ENCODE data around the gene MBNL2. TPM values are rescaled to one million over a fixed set of nuclear protein-coding genes. Genes with fewer than 3 reads are reported as not detected.

Gene MBNL2
- total and polyA plus RNA-seq, 4 donors, result 13.3 to 108 (median 39.3) TPM

GRCh38 chr13:97380696-97381095 lies 158.6 kb downstream of the MBNL2 start:
- Histone ChIP-seq H3K27ac (ENCODE audit: low read depth in 1 of 2, low read length in 1 of 2) (no peak overlapping the region), H3K9ac (ENCODE audit: insufficient read depth in 1 of 2, low read length in 2 of 2) (no peak overlapping the region), H3K36me3 (ENCODE audit: control insufficient read depth in 4 of 4, insufficient read depth in 4 of 4, low read length in 4 of 4) (peaks cover 5 to 42% (median 16%) of the 10 kb centered on the region in 4 donors), H3K4me3 (no peak overlapping the region), H3K9me3 (ENCODE audit: control insufficient read depth in 4 of 4, insufficient read depth in 3 of 4, low read length in 3 of 4) (no peaks in the 10 kb centered on the region), H3K4me1 (ENCODE audit: control insufficient read depth in 5 of 5, insufficient read depth in 5 of 5, low read length in 5 of 5) (peaks cover 0 to 1% (median 0%) of the 10 kb centered on the region in 5 donors), H3K27me3 (ENCODE audit: control insufficient read depth in 3 of 3, insufficient read depth in 3 of 3, low read length in 2 of 3) (no peaks in the 10 kb centered on the region)
- no peak for DNase-seq
- WGBS, 2 donors, result 86 to 91% methylated on average over 6 of the region's 6 CpGs
- TF ChIP-seq, protein P1, sequence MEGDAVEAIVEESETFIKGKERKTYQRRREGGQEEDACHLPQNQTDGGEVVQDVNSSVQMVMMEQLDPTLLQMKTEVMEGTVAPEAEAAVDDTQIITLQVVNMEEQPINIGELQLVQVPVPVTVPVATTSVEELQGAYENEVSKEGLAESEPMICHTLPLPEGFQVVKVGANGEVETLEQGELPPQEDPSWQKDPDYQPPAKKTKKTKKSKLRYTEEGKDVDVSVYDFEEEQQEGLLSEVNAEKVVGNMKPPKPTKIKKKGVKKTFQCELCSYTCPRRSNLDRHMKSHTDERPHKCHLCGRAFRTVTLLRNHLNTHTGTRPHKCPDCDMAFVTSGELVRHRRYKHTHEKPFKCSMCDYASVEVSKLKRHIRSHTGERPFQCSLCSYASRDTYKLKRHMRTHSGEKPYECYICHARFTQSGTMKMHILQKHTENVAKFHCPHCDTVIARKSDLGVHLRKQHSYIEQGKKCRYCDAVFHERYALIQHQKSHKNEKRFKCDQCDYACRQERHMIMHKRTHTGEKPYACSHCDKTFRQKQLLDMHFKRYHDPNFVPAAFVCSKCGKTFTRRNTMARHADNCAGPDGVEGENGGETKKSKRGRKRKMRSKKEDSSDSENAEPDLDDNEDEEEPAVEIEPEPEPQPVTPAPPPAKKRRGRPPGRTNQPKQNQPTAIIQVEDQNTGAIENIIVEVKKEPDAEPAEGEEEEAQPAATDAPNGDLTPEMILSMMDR (IDR thresholded peaks at IDR 0.05; ENCODE audit: control extremely low read depth, extremely low read depth), result no peak
- ATAC-seq (ENCODE audit: insufficient read depth, low FRiP score), result no peak

- H3K9me3 ChIP-seq (ENCODE audit: control insufficient read depth in 4 of 4, insufficient read depth in 3 of 4, low read length in 3 of 4), result no peaks in the 10 kb centered on the region
- H3K27ac ChIP-seq (ENCODE audit: low read depth in 1 of 2, low read length in 1 of 2), result no peak overlapping the region
- TF ChIP-seq, protein P1 (IDR thresholded peaks at IDR 0.05; ENCODE audit: control extremely low read depth, extremely low read depth), result no peak
- H3K27me3 ChIP-seq (ENCODE audit: control insufficient read depth in 3 of 3, insufficient read depth in 3 of 3, low read length in 2 of 3), result no peaks in the 10 kb centered on the region
- ATAC-seq (ENCODE audit: insufficient read depth, low FRiP score) (no peak), DNase-seq (no peak)
- 95 to 97% methylated on average over 1 of the region's 1 CpG for WGBS, 2 donors
- peaks cover 3 to 42% (median 14%) of the 10 kb centered on the region in 4 donors for H3K36me3 ChIP-seq (ENCODE audit: control insufficient read depth in 4 of 4, insufficient read depth in 4 of 4, low read length in 4 of 4)
- no peak overlapping the region for H3K4me3 ChIP-seq
- H3K4me1 ChIP-seq (ENCODE audit: control insufficient read depth in 5 of 5, insufficient read depth in 5 of 5, low read length in 5 of 5), result peaks cover 0 to 5% (median 0%) of the 10 kb centered on the region in 5 donors
- no peak overlapping the region for H3K9ac ChIP-seq (ENCODE audit: insufficient read depth in 1 of 2, low read length in 2 of 2)
These were observed 159.1 kb downstream of the MBNL2 start for GRCh38 chr13:97381189-97381588.

- H3K36me3 ChIP-seq (ENCODE audit: control insufficient read depth in 4 of 4, insufficient read depth in 4 of 4, low read length in 4 of 4), result peaks cover 4 to 42% (median 15%) of the 10 kb centered on the region in 4 donors
- H3K4me1 ChIP-seq (ENCODE audit: control insufficient read depth in 5 of 5, insufficient read depth in 5 of 5, low read length in 5 of 5), result peaks cover 0 to 5% (median 0%) of the 10 kb centered on the region in 5 donors
- WGBS, 2 donors, result 94 to 98% methylated on average over 5 of the region's 5 CpGs
These were observed 160.1 kb downstream of the MBNL2 start for GRCh38 chr13:97382276-97382675.

More at GRCh38 chr13:97382276-97382675, 160.1 kb downstream of the MBNL2 start:
- TF ChIP-seq, protein P1 (IDR thresholded peaks at IDR 0.05; ENCODE audit: control extremely low read depth, extremely low read depth), result no peak
- Histone ChIP-seq H3K27ac (ENCODE audit: low read depth in 1 of 2, low read length in 1 of 2) (no peak overlapping the region), H3K4me3 (no peak overlapping the region), H3K9ac (ENCODE audit: insufficient read depth in 1 of 2, low read length in 2 of 2) (no peak overlapping the region), H3K27me3 (ENCODE audit: control insufficient read depth in 3 of 3, insufficient read depth in 3 of 3, low read length in 2 of 3) (no peaks in the 10 kb centered on the region), H3K9me3 (ENCODE audit: control insufficient read depth in 4 of 4, insufficient read depth in 3 of 4, low read length in 3 of 4) (peaks cover 0 to under 1% (median 0%) of the 10 kb centered on the region in 4 donors)
- DNase-seq (no peak), ATAC-seq (ENCODE audit: insufficient read depth, low FRiP score) (no peak)
